HCT116 (cell line): ENCODE measurements around the gene SAC3D1. TPM values are rescaled to one million over a fixed set of nuclear protein-coding genes. Genes with fewer than 3 reads are reported as not detected.

Experiments
- ATAC-seq: fragments of 200-7000 bp; cut with Tn5 transposase; 2 replicates; pipeline ENCODE4 v1.9.1; 2020; ENCODE audit warnings: mild to moderate bottlenecking, moderate library complexity
- BruUV-seq: library from RNA; stranded (reverse); fragments of 400-500 nt; replicated peaks from 2 replicates; lab custom pipeline; 2021; lab: Mats Ljungman, UMichigan
- CTCF ChIA-PET: fragments of 300-600 bp; sonication (Branson Sonifier 250); formaldehyde crosslinking; loops from one replicate; lab custom pipeline; 2021; ENCODE audit warnings: antibody characterized with exemption; lab: Charles Lee
- POLR2A ChIA-PET: fragments of 300-600, 350-600 bp; sonication (Branson Sonifier 250); formaldehyde crosslinking; loops from one replicate; lab custom pipeline; 2021; ENCODE audit warnings: antibody characterized with exemption; lab: Charles Lee
- RAD21 ChIA-PET, 2 experiments: fragments of 300-600 bp; sonication (Branson Sonifier 250); formaldehyde crosslinking; loops; one replicate each; lab custom pipeline; 2023; ENCODE audit warnings: low total read pairs in 2 of 2; ENCODE audit not compliant: uncharacterized antibody in 2 of 2, unreplicated experiment in 2 of 2, low non-redundant PET in 1 of 2; lab: Charles Lee
- DNase-seq: peaks from one replicate; pipeline ENCODE4 v3.0.0-alpha.2; 2010; ENCODE audit warnings: low read depth, low spot score
- H2AFZ ChIP-seq: fragments of 200-600 bp; shearing (Covaris generic), sonication (generic); 2 replicates; pipeline ENCODE4 v1.6.1; 2017; ENCODE audit warnings: low read depth, mixed run types, mixed read lengths, antibody characterized with exemption, low read length; ENCODE audit not compliant: poor library complexity, severe bottlenecking
- H3K27ac ChIP-seq: 2 replicates; pipeline ENCODE4 v1.5.1; 2012; ENCODE audit warnings: low read depth, low read length
- H3K27me3 ChIP-seq: fragments of 200-600 bp; sonication (generic); 2 replicates; pipeline ENCODE4 v1.6.1; 2016; ENCODE audit warnings: mixed run types, low read length, mixed read lengths; ENCODE audit not compliant: insufficient read depth
- H3K36me3 ChIP-seq, 2 experiments: fragments of 200-500 bp in 1 of 2; fragments of 200-600 bp in 1 of 2; sonication (Bioruptor generic) in 1 of 2; sonication (generic) in 1 of 2; 2 replicates each; pipeline versions ENCODE4 v1.5.1 to v1.6.1; 2014 to 2016; ENCODE audit warnings: low read length in 2 of 2, inconsistent platforms in 1 of 2, mixed read lengths in 1 of 2, mixed run types in 1 of 2; ENCODE audit not compliant: insufficient read depth in 2 of 2, control insufficient read depth in 1 of 2
- H3K4me1 ChIP-seq, 2 experiments: fragments of 200-600 bp in 1 of 2; sonication (generic) in 1 of 2; 2 replicates each; pipeline versions ENCODE4 v1.5.1 to v1.6.1; 2012 to 2017; ENCODE audit warnings: low read length in 2 of 2, inconsistent platforms in 1 of 2, mild to moderate bottlenecking in 1 of 2, mixed read lengths in 1 of 2, mixed run types in 1 of 2, moderate library complexity in 1 of 2; ENCODE audit not compliant: insufficient read depth in 2 of 2, control insufficient read depth in 1 of 2
- H3K4me2 ChIP-seq: fragments of 200-600 bp; sonication (generic); 2 replicates; pipeline ENCODE4 v1.6.1; 2017; ENCODE audit warnings: mixed run types, low read length, mixed read lengths
- H3K4me3 ChIP-seq, 2 experiments: fragments of 200-600 bp in 1 of 2; sonication (generic) in 1 of 2; replicated peaks in 1 of 2; 2 replicates each; pipeline ENCODE4 v1.5.1; 2011 to 2016; ENCODE audit warnings: low read length in 2 of 2, control low read depth in 1 of 2, low read depth in 1 of 2, mild to moderate bottlenecking in 1 of 2, mixed read lengths in 1 of 2, mixed run types in 1 of 2
- H3K79me2 ChIP-seq: fragments of 200-600 bp; sonication (generic); 2 replicates; pipeline ENCODE4 v1.6.1; 2017; ENCODE audit warnings: mild to moderate bottlenecking, mixed run types, low read length, moderate library complexity, mixed read lengths; ENCODE audit not compliant: insufficient read depth
- H3K9ac ChIP-seq: fragments of 200-600 bp; sonication (generic); 2 replicates; pipeline ENCODE4 v1.6.1; 2016; ENCODE audit warnings: low read length, mixed read lengths
- H3K9me2 ChIP-seq: fragments of 200-600 bp; sonication (generic), shearing (Covaris generic); 2 replicates; pipeline ENCODE4 v1.6.1; 2017; ENCODE audit warnings: mixed run types, mild to moderate bottlenecking, moderate library complexity; ENCODE audit not compliant: insufficient read depth
- H3K9me3 ChIP-seq, 2 experiments: fragments of 200-500 bp in 1 of 2; fragments of 200-600 bp in 1 of 2; sonication (Bioruptor generic) in 1 of 2; sonication (generic) in 1 of 2; 2 replicates each; pipeline ENCODE4 v1.6.1; 2014 to 2017; ENCODE audit warnings: low read length in 2 of 2, mixed read lengths in 2 of 2, inconsistent platforms in 1 of 2, low read depth in 1 of 2, mild to moderate bottlenecking in 1 of 2, mixed run types in 1 of 2, moderate library complexity in 1 of 2; ENCODE audit not compliant: control insufficient read depth in 1 of 2, insufficient read depth in 1 of 2
- H4K20me1 ChIP-seq: fragments of 200-600 bp; sonication (generic), shearing (Covaris generic); 2 replicates; pipeline ENCODE4 v1.6.1; 2017; ENCODE audit warnings: mixed run types, mild to moderate bottlenecking, moderate library complexity; ENCODE audit not compliant: insufficient read depth
- ATF3 ChIP-seq: IDR thresholded peaks from 2 replicates; pipeline ENCODE4 v1.6.1; 2012
- CEBPB ChIP-seq: IDR thresholded peaks from 2 replicates; pipeline ENCODE4 v1.6.1; 2012; ENCODE audit warnings: low read depth
- EGR1 ChIP-seq: IDR thresholded peaks from 2 replicates; pipeline ENCODE4 v1.6.1; 2012; ENCODE audit warnings: low read depth
- EZH2 ChIP-seq: fragments of 200-600 bp; sonication (generic); IDR thresholded peaks from 2 replicates; pipeline ENCODE4 v1.6.1; 2017; ENCODE audit warnings: antibody characterized with exemption, mixed run types
- EZH2phosphoT487 ChIP-seq: fragments of 200-600 bp; IDR thresholded peaks from 2 replicates; pipeline ENCODE4 v1.6.1; 2018; ENCODE audit warnings: antibody characterized with exemption, borderline replicate concordance
- FOSL1 ChIP-seq: IDR thresholded peaks from 2 replicates; pipeline ENCODE4 v1.6.1; 2012; ENCODE audit warnings: low read depth
- JUND ChIP-seq: IDR thresholded peaks from 2 replicates; pipeline ENCODE4 v1.6.1; 2012
- POLR2A ChIP-seq: IDR thresholded peaks from 2 replicates; pipeline ENCODE4 v1.7.0; 2011; ENCODE audit warnings: borderline replicate concordance; ENCODE audit not compliant: insufficient read depth, insufficient read length; ENCODE audit errors: extremely low read depth
- RAD21 ChIP-seq: IDR thresholded peaks from 2 replicates; pipeline ENCODE4 v1.6.1; 2012; ENCODE audit warnings: low read depth, mild to moderate bottlenecking
- SIN3A ChIP-seq: IDR thresholded peaks from 2 replicates; pipeline ENCODE4 v1.6.1; 2012; ENCODE audit warnings: low read depth
- SP1 ChIP-seq: IDR thresholded peaks from 2 replicates; pipeline ENCODE4 v1.6.1; 2012; ENCODE audit warnings: low read depth
- SRF ChIP-seq: IDR thresholded peaks from 2 replicates; pipeline ENCODE4 v1.6.1; 2012; ENCODE audit warnings: low read depth
- ZBTB33 ChIP-seq: IDR thresholded peaks from 2 replicates; pipeline ENCODE4 v1.6.1; 2011; ENCODE audit warnings: mild to moderate bottlenecking, low read length, moderate library complexity; ENCODE audit not compliant: insufficient replicate concordance; ENCODE audit errors: extremely low read depth
- ZFX ChIP-seq: fragments of 450-650 bp; IDR thresholded peaks from 2 replicates; pipeline ENCODE4 v1.6.1; 2017
- intact Hi-C: fragments of 100-400 bp; cut with micrococcal nuclease; formaldehyde crosslinking; loops from 2 replicates; pipeline ENCODE4 v1.10.0; 2022
- total RNA-seq: library from RNA; stranded (reverse); gene quantifications from one replicate; pipeline ENCODE4 v1.2.1, GENCODE V29; 2021; ENCODE audit not compliant: unreplicated experiment
- TF ChIP-seq, protein P1 (sequence below): IDR thresholded peaks from 2 replicates; pipeline ENCODE4 v1.6.1; 2012
- TF ChIP-seq, protein P2 (sequence below), 3 experiments: fragments of 200-600 bp in 1 of 3; sonication (generic) in 1 of 3; IDR thresholded peaks in 2 of 3; conservative IDR thresholded peaks in 1 of 3; 2 replicates each; pipeline ENCODE4 v1.5.1; 2012 to 2017; ENCODE audit warnings: low read depth in 2 of 3, low read length in 2 of 3, antibody characterized with exemption in 1 of 3, borderline replicate concordance in 1 of 3, control low read depth in 1 of 3, mild to moderate bottlenecking in 1 of 3, mixed read lengths in 1 of 3, mixed run types in 1 of 3, moderate library complexity in 1 of 3; ENCODE audit not compliant: insufficient read depth in 1 of 3

The SAC3D1 gene
- total RNA-seq, 1 experiment from 2014 or later: 36.9 TPM

DNA sequence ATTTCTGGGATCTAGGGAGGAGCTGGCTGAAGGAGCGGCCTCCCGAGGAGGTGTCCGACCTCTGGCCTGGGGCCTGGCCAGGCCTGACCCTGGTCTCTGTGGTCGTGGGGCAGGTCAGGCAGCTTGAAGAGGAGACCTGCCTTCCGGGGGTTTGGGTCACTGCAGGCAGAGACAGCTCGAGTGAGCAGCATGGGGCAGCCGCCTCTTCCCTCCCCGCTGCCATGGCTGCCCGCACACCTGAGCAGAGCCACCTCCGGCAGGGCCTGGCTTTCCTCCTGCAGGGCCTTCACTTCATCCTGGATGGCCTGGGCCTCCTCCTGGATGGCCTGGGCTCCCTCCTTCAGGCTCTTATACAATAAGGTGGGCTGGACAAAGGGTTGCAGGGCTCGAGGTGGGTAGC, 25.3 kb downstream of the SAC3D1 start:
- RAD21 ChIA-PET: no interaction called here
- Histone ChIP-seq H4K20me1 (no peaks in the 10 kb centered on the region), H3K4me2 (no peak overlapping the region), H3K9me3 (no peaks in the 10 kb centered on the region), H3K9me2 (no peaks in the 10 kb centered on the region), H3K27me3 (no peaks in the 10 kb centered on the region), H3K36me3 (no peaks in the 10 kb centered on the region), H3K4me3 (no peak overlapping the region), H3K27ac (no peak overlapping the region), H2AFZ (no peak overlapping the region), H3K79me2 (no peaks in the 10 kb centered on the region), H3K4me1 (no peaks in the 10 kb centered on the region), H3K9ac (no peak overlapping the region)
- CTCF ChIA-PET: no interaction called here
- ATAC-seq (no peak), DNase-seq (no peak)
- POLR2A ChIA-PET: no interaction called here
- intact Hi-C loops: no loop called here
- TF ChIP-seq EZH2phosphoT487 (no peak), CEBPB (no peak), EGR1 (no peak), SIN3A (no peak), SP1 (no peak), ATF3 (no peak), FOSL1 (no peak), RAD21 (no peak), SRF (no peak), POLR2A (no peak), JUND (no peak), EZH2 (no peak), ZBTB33 (no peak), ZFX (no peak)
- TF ChIP-seq, protein P1, sequence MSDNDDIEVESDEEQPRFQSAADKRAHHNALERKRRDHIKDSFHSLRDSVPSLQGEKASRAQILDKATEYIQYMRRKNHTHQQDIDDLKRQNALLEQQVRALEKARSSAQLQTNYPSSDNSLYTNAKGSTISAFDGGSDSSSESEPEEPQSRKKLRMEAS: no peak
- TF ChIP-seq, protein P2, sequence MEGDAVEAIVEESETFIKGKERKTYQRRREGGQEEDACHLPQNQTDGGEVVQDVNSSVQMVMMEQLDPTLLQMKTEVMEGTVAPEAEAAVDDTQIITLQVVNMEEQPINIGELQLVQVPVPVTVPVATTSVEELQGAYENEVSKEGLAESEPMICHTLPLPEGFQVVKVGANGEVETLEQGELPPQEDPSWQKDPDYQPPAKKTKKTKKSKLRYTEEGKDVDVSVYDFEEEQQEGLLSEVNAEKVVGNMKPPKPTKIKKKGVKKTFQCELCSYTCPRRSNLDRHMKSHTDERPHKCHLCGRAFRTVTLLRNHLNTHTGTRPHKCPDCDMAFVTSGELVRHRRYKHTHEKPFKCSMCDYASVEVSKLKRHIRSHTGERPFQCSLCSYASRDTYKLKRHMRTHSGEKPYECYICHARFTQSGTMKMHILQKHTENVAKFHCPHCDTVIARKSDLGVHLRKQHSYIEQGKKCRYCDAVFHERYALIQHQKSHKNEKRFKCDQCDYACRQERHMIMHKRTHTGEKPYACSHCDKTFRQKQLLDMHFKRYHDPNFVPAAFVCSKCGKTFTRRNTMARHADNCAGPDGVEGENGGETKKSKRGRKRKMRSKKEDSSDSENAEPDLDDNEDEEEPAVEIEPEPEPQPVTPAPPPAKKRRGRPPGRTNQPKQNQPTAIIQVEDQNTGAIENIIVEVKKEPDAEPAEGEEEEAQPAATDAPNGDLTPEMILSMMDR (IDR thresholded peaks at IDR 0.05 in 2 of 3, conservative IDR thresholded peaks at IDR 0.05 in 1 of 3; ENCODE audit: borderline replicate concordance in 1 of 3, insufficient read depth in 1 of 3, low read depth in 2 of 3, low read length in 2 of 3): no peak
- BruUV-seq: no TSS peak
